ENCODE results near the gene ACSL1. TPM values are rescaled to one million over a fixed set of nuclear protein-coding genes. Genes with fewer than 3 reads are reported as not detected.

Gene ACSL1
- total RNA-seq, 1 donor from 2014 or later: 316 TPM

GRCh38 chr4:184705692-184706091 is 120.1 kb downstream of the ACSL1 start:
- intact Hi-C loops (cut with micrococcal nuclease): no loop called here
- Histone ChIP-seq H3K27me3 (ENCODE audit: low read depth) (no peaks in the 10 kb centered on the region), H3K36me3 (no peaks in the 10 kb centered on the region), H3K27ac (replicated peaks) (no peak overlapping the region), H3K4me1 (no peaks in the 10 kb centered on the region), H3K9me3 (replicated peaks) (no peaks in the 10 kb centered on the region), H3K4me3 (no peak overlapping the region)
- DNase-seq: no peak
- TF ChIP-seq CTCF (IDR thresholded peaks at IDR 0.05; ENCODE audit: borderline replicate concordance): no peak

Small RNA genes lying within 50 kb of the gene (microRNA-seq; reads per million reads assigned to microRNA genes)
- gene MIR3945: not detected

Other genes starting within 250 kb of the ACSL1 start
- 12.1 TPM for gene CASP3, start 176.5 kb downstream of the ACSL1 start, total RNA-seq
- 10.6 TPM for gene PRIMPOL, start 176.2 kb downstream of the ACSL1 start, total RNA-seq
- gene CENPU, start 91.9 kb downstream of the ACSL1 start, total RNA-seq: 1.8 TPM
- not detected for gene HELT, start 192.5 kb upstream of the ACSL1 start, total RNA-seq